Activated CD4-positive, alpha-beta T cell treated with anti-CD3 and anti-CD28 coated beads for 48 hours (primary cell): ENCODE measurements around the gene C19orf67.
A peak's percentile ranks its signal among the peaks of the same experiment; 100 is the strongest.

Source experiments
- DNase-seq: peaks from one replicate; pipeline ENCODE4 v3.0.0-alpha.2; 2020

C19orf67 gene

GRCh38 chr19:14081797-14082674 lies 3.5 kb downstream of the C19orf67 start:
- DNase-seq, result peak; percentile 28

- peak; percentile 100 for DNase-seq
These were observed 4.4 kb downstream of the C19orf67 start for GRCh38 chr19:14080887-14081796.

- DNase-seq, result no peak
These were observed 7.2 kb downstream of the C19orf67 start for GRCh38 chr19:14078411-14078810.

GRCh38 chr19:14073925-14074838 lies 11.4 kb downstream of the C19orf67 start:
- DNase-seq, result peak; percentile 51

- peak; percentile 84 for DNase-seq
These were observed 12.2 kb downstream of the C19orf67 start for GRCh38 chr19:14073261-14073924.

GRCh38 chr19:14072535-14073260 lies 12.9 kb downstream of the C19orf67 start, which contains the start of gene MISP3:
MISP3 (plus strand) TSS chr19:14072786; CDS start chr19:14073310, 524 bp downstream.
- peak; percentile 43 for DNase-seq

- no peak for DNase-seq
These were observed 15.1 kb downstream of the C19orf67 start for GRCh38 chr19:14070268-14071050.

GRCh38 chr19:14066134-14066533 lies 19.4 kb downstream of the C19orf67 start:
- DNase-seq, result no peak

GRCh38 chr19:14063105-14063504 lies 22.5 kb downstream of the C19orf67 start:
- no peak for DNase-seq

GRCh38 chr19:14062558-14062855 lies 23.1 kb downstream of the C19orf67 start:
- no peak for DNase-seq

GRCh38 chr19:14061751-14062557 lies 23.6 kb downstream of the C19orf67 start, which contains the start of gene PALM3:
PALM3 (minus strand) TSS chr19:14062076; CDS start chr19:14061980, 96 bp downstream.
- no peak for DNase-seq

GRCh38 chr19:14061081-14061749 lies 24.4 kb downstream of the C19orf67 start:
- DNase-seq, result no peak

GRCh38 chr19:14059652-14060155 lies 25.9 kb downstream of the C19orf67 start:
- DNase-seq, result no peak

GRCh38 chr19:14059093-14059480 lies 26.5 kb downstream of the C19orf67 start:
- peak; percentile 70 for DNase-seq

- DNase-seq, result no peak
These were observed 27.1 kb downstream of the C19orf67 start for GRCh38 chr19:14058182-14059092.

- DNase-seq, result no peak
These were observed 28.7 kb downstream of the C19orf67 start for GRCh38 chr19:14056741-14057356.

GRCh38 chr19:14056069-14056666 lies 29.4 kb downstream of the C19orf67 start:
- DNase-seq, result no peak
